HEK293T (cell line): ENCODE data around the gene GRAMD2B.

Source experiments
- CTCF ChIA-PET: fragments of 350-600 bp; formaldehyde crosslinking; extraction: SDS; loops from one replicate; lab custom pipeline; 2021; ENCODE audit warnings: antibody characterized with exemption, inconsistent platforms; lab: Yijun Ruan, JAX
- POLR2A ChIA-PET: fragments of 350-600 bp; formaldehyde crosslinking; extraction: SDS; loops from one replicate; lab custom pipeline; 2020; ENCODE audit warnings: antibody characterized with exemption, inconsistent platforms; lab: Yijun Ruan, JAX
- DNase-seq: peaks from one replicate; pipeline ENCODE4 v3.0.0; 2012; ENCODE audit warnings: mixed read lengths; ENCODE audit errors: extremely low spot score
- ARNT ChIP-seq: fragments of 450-650 bp; IDR thresholded peaks from 2 replicates; pipeline ENCODE4 v1.6.1; 2017; ENCODE audit warnings: mild to moderate bottlenecking
- BHLHE40 ChIP-seq: fragments of 450-650 bp; IDR thresholded peaks from 2 replicates; pipeline ENCODE4 v1.6.1; 2016; ENCODE audit warnings: mild to moderate bottlenecking, moderate library complexity, borderline replicate concordance
- CTBP1 ChIP-seq: fragments of 450-650 bp; IDR thresholded peaks from 2 replicates; pipeline ENCODE4 v1.6.1; 2016; ENCODE audit warnings: borderline replicate concordance
- ELF4 ChIP-seq: fragments of 450-650 bp; IDR thresholded peaks from 2 replicates; pipeline ENCODE4 v1.6.1; 2017; ENCODE audit warnings: antibody characterized with exemption
- FOXA1 ChIP-seq: fragments of 450-650 bp; IDR thresholded peaks from 2 replicates; pipeline ENCODE4 v1.6.1; 2016; ENCODE audit warnings: mild to moderate bottlenecking
- FOXK2 ChIP-seq: fragments of 450-650 bp; IDR thresholded peaks from 2 replicates; pipeline ENCODE4 v1.6.1; 2016; ENCODE audit warnings: mild to moderate bottlenecking
- FOXM1 ChIP-seq: fragments of 450-650 bp; IDR thresholded peaks from 2 replicates; pipeline ENCODE4 v1.6.1; 2017; ENCODE audit warnings: mild to moderate bottlenecking, borderline replicate concordance
- HDGF ChIP-seq: fragments of 450-650 bp; IDR thresholded peaks from 2 replicates; pipeline ENCODE4 v1.6.1; 2017; ENCODE audit warnings: antibody characterized with exemption, borderline replicate concordance
- L3MBTL2 ChIP-seq: fragments of 450-650 bp; conservative IDR thresholded peaks from 2 replicates; pipeline ENCODE4 v1.6.1; 2016; ENCODE audit warnings: mild to moderate bottlenecking
- LEF1 ChIP-seq: fragments of 450-650 bp; IDR thresholded peaks from 2 replicates; pipeline ENCODE4 v1.6.1; 2017; ENCODE audit warnings: mild to moderate bottlenecking, borderline replicate concordance
- NFRKB ChIP-seq: fragments of 450-650 bp; IDR thresholded peaks from 2 replicates; pipeline ENCODE4 v1.6.1; 2016; ENCODE audit warnings: mild to moderate bottlenecking, moderate library complexity
- SP1 ChIP-seq: fragments of 450-650 bp; IDR thresholded peaks from 2 replicates; pipeline ENCODE4 v1.6.1; 2017
- SUZ12 ChIP-seq: fragments of 450-650 bp; IDR thresholded peaks from 2 replicates; pipeline ENCODE4 v1.6.1; 2016; ENCODE audit warnings: mild to moderate bottlenecking
- TARDBP ChIP-seq: fragments of 450-650 bp; IDR thresholded peaks from 2 replicates; pipeline ENCODE4 v1.6.1; 2016
- ZNF384 ChIP-seq: fragments of 450-650 bp; IDR thresholded peaks from 2 replicates; pipeline ENCODE4 v1.6.1; 2016
- TF ChIP-seq, protein P1 (sequence below): fragments of 450-650 bp; IDR thresholded peaks from 2 replicates; pipeline ENCODE4 v1.6.1; 2016

The GRAMD2B gene

DNA sequence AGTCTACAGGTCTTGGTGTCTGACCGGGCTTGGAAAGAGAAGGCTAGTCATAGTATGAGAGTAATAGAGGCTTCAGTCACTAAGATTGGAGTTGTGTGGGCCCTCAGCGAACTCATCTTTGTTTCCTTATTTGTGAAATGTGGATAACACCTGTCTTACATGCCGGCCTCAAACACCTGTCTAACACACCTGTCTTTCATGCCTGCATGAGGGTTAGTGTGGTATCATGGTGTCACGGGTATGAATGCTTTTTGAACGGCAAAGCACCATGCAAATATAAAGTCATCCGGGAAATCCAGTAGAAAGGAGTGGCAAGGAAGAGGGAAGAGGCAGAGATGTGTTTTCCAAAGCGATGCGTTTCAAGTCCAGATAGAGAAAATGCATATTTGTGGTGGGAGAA is 25.5 kb downstream of the GRAMD2B start:
- POLR2A ChIA-PET: no interaction called here
- no peak for TF ChIP-seq ZNF384
- TF ChIP-seq HDGF: no peak
- no peak for TF ChIP-seq FOXK2
- no peak for TF ChIP-seq SUZ12
- TF ChIP-seq, protein P1, sequence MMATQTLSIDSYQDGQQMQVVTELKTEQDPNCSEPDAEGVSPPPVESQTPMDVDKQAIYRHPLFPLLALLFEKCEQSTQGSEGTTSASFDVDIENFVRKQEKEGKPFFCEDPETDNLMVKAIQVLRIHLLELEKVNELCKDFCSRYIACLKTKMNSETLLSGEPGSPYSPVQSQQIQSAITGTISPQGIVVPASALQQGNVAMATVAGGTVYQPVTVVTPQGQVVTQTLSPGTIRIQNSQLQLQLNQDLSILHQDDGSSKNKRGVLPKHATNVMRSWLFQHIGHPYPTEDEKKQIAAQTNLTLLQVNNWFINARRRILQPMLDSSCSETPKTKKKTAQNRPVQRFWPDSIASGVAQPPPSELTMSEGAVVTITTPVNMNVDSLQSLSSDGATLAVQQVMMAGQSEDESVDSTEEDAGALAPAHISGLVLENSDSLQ: no peak
- TF ChIP-seq NFRKB: no peak
- TF ChIP-seq FOXA1: no peak
- no peak for TF ChIP-seq L3MBTL2
- TF ChIP-seq ARNT: no peak
- no peak for TF ChIP-seq TARDBP
- CTCF ChIA-PET: no interaction called here
- DNase-seq: no peak

DNA sequence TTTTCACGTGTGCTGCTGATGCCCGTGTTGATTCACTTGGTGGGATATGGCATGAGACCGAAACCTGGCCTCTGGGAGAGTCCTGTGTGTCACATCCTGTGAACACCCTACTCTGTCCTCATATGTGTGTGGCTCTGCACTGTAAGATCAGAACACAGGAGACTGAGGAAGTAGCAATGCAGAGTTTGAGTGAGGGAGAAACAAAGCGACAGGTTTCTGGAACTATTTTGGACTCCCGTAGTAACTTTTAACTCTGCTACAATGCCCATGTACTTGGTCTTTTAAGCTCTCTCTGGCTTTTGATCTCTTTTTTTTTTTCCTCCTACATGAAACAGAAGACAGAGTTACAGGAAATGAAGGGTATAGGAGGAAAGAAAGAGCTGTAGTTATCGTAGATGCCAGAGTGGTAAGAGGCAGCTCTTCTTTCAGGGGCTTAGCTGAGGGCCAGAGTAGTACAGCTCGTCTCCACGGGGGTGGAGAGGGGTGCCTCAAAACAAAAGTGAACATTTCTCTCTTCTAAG is 26.6 kb downstream of the GRAMD2B start:
- no peak for DNase-seq
- ChIA-PET POLR2A (no interaction called here), CTCF (interaction anchor here (0.7 to 1.0 kb wide), 3 partner anchors 11 to 29 kb away, joined by 3 to 7 read pairs (median 3); no protein-coding TSS in a partner anchor)
- no peak for TF ChIP-seq LEF1

DNA sequence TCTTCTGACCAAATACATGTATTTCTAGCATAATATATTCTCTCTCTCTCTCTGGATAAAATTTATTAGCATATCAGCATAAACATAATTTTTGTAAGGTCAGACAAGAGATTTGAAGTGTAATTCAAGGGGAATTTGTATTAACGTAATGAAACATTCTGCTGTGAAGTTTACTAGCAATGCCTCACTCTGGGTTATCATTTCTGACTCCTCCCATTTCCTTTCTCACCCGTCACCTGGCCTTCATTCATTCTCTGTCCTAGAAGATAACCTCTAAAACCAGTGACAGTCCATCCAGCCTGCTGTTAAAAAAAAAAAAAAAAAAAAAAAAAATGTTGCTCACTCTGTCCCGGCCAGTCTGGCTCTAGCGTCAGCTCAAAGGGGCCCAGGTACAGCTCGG is 27.1 kb downstream of the GRAMD2B start:
- TF ChIP-seq, protein P1: no peak
- TF ChIP-seq NFRKB: no peak
- no peak for TF ChIP-seq CTBP1
- no peak for TF ChIP-seq SUZ12
- no peak for TF ChIP-seq LEF1
- CTCF ChIA-PET: interaction anchor here (0.7 to 0.9 kb wide), 2 partner anchors 11 to 30 kb away, joined by 3 read pairs; no protein-coding TSS in a partner anchor
- POLR2A ChIA-PET: no interaction called here
- no peak for DNase-seq

DNA sequence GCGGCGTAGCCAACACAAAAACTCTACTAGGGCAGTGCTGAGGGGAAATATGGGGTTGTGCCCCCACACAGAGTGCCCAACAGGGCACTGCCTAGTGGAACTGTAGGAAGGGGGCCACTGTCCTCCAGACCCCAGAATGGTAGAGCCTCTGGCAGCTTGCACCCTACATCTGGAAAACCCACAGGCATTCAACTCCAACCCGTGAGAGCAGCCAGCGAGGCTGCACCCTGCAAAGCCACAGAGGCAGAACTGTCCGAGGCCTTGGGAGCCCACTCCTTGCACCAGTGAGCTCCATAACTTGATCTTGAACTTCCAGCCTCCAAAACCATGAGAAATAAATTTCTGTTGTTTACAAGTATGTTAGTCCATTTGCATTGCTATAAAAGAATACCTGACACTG is 27.7 kb downstream of the GRAMD2B start:
- CTCF ChIA-PET: no interaction called here
- POLR2A ChIA-PET: no interaction called here

DNA sequence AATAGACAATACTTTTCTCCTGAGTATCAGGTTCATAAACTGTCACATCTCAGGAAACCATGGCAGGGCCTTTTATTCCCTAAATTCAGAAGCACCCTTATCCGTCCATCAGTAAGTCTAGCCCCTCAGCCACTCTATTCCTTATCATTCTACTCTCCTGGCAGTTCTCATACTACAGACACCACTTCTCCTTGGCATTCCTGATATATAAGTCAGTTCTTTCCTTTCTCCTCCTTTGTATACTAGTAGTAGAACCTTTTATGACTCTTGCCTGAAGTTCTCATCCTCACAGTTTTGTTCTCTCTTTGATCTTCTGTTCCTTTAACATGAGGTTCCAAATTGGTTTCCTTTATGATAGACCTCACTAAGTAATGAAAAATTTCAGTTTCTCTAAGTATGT is 29.3 kb downstream of the GRAMD2B start:
- TF ChIP-seq NFRKB (no peak), L3MBTL2 (no peak), TARDBP (no peak), FOXA1 (no peak), CTBP1 (no peak), ELF4 (no peak), FOXK2 (no peak), SP1 (no peak), ARNT (no peak), ZNF384 (no peak), BHLHE40 (no peak), SUZ12 (no peak), LEF1 (no peak), FOXM1 (no peak)
- TF ChIP-seq, protein P1: no peak
- ChIA-PET CTCF (no interaction called here), POLR2A (no interaction called here)
- no peak for DNase-seq

More for the DNA sequence above, 27.7 kb downstream of the GRAMD2B start:
- DNase-seq: no peak
- TF ChIP-seq FOXK2 (no peak), LEF1 (no peak), TARDBP (no peak), FOXA1 (no peak), CTBP1 (no peak)

DNA sequence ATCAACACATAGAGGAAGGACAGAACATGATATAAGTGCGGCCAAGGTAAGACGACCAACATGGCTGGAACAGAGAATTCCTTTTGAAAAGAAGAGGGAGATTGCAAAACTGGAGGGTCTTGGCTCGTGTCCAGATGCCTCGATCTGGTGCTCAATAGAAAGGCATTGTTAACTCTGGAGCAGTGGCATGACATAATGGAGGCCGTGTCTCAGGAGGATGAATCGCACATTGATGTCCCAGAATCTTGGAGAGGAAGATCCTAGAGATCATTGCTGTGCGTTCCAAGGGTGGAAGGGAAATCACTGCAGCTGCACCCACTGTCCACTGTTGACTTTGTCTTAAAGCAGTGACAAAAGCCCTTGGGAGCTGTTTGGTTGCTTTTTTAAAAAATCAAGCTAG is 30.9 kb downstream of the GRAMD2B start:
- ChIA-PET POLR2A (no interaction called here), CTCF (no interaction called here)
- DNase-seq: no peak
- no peak for TF ChIP-seq FOXM1
- no peak for TF ChIP-seq TARDBP
- TF ChIP-seq FOXA1: no peak
- TF ChIP-seq CTBP1: no peak
- no peak for TF ChIP-seq ELF4
- no peak for TF ChIP-seq ZNF384
- no peak for TF ChIP-seq SP1
- TF ChIP-seq LEF1: no peak
- TF ChIP-seq FOXK2: no peak
- no peak for TF ChIP-seq NFRKB
- no peak for TF ChIP-seq BHLHE40

DNA sequence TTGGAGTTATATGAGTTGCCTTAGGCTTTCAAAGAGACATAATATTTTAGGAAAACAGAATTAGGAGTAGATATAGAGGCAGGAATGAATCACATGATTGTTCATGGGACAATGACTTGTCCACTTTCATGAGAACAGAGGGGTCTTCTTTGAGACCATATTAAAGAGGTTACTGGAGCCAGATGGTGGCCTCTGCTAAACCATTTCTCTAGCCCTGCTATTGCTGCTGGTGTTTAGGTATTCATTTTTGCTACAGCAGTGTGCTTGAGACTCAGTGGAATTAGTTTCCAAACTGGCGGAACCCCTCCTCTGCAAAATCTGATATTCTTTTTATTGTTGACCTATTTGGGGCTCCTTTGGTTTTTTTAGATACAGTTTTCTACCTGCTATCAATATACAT is 31.3 kb downstream of the GRAMD2B start:
- TF ChIP-seq TARDBP (no peak), LEF1 (no peak), FOXA1 (no peak), NFRKB (no peak), FOXK2 (no peak), CTBP1 (no peak), SP1 (no peak), ARNT (no peak)
- no peak for DNase-seq
- CTCF ChIA-PET: interaction anchor here (1.8 kb wide), 1 partner anchor 45 kb away, joined by 4 read pairs; no protein-coding TSS in a partner anchor
- POLR2A ChIA-PET: no interaction called here
